AG09309 (cell line): Measurements from ENCODE around the gene SLC1A3.

ENCODE experiments used
- DNase-seq: peaks from one replicate; pipeline ENCODE4 v3.0.0-alpha.2; 2010; ENCODE audit warnings: low read depth
- H3K4me3 ChIP-seq: 2 replicates; pipeline ENCODE4 v1.5.1; 2011; ENCODE audit warnings: mild to moderate bottlenecking, low read depth, low read length, moderate library complexity; ENCODE audit not compliant: control insufficient read depth
- TF ChIP-seq, protein P1 (sequence below): IDR thresholded peaks from 2 replicates; pipeline ENCODE4 v1.5.1; 2011; ENCODE audit warnings: mild to moderate bottlenecking, low read depth, low read length, inconsistent platforms; ENCODE audit not compliant: insufficient read depth, control insufficient read depth; ENCODE audit errors: missing control alignments

SLC1A3 gene

DNA sequence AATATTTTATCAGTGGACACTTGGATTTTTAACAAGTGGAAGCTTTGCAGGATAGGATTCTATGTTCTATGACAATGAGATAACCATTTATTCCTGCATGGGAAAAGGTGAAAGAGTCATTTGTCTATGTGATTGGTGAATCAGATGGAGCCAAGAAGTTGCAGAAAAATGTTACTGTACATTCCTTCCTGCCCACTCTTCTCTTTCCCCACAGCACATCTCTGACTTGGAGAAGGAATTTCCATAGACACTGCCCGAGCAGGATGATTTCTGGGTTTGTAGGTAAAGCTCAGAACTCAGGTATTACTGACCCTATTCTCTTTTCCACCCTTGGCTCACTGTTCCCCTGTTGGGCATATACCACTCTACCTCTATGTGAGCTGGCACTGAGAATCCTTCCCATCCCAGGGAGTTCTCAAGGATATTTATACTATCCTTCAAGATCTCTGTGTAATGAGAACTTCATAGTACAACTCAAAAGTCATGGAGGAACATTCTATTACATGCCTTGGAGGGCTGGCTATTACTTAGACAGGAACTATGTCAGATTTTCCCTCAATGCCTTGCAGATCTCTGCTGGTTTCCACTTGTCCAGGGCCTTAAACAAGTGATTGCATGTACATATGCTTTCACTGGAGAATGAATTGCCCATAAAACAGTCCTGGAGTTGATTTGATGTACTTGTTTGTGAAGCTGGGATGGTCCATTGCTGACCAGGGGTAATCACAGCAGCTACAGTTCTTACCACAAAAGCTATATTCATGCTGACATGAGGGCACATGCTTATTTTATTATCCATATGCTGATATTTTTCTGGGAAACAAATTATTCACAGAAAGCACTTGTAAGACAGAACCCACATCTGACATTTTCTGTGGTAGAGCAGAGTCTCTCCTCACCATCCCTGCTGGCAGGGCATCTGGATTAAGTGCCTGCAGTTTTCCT lies 24.1 kb downstream of the SLC1A3 start:
- TF ChIP-seq, protein P1, sequence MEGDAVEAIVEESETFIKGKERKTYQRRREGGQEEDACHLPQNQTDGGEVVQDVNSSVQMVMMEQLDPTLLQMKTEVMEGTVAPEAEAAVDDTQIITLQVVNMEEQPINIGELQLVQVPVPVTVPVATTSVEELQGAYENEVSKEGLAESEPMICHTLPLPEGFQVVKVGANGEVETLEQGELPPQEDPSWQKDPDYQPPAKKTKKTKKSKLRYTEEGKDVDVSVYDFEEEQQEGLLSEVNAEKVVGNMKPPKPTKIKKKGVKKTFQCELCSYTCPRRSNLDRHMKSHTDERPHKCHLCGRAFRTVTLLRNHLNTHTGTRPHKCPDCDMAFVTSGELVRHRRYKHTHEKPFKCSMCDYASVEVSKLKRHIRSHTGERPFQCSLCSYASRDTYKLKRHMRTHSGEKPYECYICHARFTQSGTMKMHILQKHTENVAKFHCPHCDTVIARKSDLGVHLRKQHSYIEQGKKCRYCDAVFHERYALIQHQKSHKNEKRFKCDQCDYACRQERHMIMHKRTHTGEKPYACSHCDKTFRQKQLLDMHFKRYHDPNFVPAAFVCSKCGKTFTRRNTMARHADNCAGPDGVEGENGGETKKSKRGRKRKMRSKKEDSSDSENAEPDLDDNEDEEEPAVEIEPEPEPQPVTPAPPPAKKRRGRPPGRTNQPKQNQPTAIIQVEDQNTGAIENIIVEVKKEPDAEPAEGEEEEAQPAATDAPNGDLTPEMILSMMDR, result no peak
- DNase-seq, result no peak
- H3K4me3 ChIP-seq, result no peak overlapping the region

DNA sequence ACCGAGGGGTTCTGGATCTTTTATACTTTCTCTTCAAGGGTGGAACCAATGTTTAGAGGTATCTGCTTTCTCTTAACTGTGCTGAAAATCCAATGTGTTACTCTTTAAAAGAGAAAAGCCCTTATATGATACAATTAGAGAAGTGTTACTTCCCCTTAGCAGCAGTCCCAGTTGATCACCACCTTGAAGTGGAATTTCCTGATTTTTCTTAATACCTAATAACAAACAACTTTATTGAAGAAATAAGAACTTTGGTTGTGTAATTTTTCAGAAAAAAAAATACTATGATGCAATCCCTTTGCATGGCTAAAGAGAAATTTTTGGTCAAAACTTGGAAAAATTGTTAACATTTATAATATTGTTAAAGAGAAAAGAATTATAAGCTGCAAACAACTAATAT lies 24.7 kb downstream of the SLC1A3 start:
- TF ChIP-seq, protein P1, result no peak
- no peak for DNase-seq
- H3K4me3 ChIP-seq, result no peak overlapping the region

DNA sequence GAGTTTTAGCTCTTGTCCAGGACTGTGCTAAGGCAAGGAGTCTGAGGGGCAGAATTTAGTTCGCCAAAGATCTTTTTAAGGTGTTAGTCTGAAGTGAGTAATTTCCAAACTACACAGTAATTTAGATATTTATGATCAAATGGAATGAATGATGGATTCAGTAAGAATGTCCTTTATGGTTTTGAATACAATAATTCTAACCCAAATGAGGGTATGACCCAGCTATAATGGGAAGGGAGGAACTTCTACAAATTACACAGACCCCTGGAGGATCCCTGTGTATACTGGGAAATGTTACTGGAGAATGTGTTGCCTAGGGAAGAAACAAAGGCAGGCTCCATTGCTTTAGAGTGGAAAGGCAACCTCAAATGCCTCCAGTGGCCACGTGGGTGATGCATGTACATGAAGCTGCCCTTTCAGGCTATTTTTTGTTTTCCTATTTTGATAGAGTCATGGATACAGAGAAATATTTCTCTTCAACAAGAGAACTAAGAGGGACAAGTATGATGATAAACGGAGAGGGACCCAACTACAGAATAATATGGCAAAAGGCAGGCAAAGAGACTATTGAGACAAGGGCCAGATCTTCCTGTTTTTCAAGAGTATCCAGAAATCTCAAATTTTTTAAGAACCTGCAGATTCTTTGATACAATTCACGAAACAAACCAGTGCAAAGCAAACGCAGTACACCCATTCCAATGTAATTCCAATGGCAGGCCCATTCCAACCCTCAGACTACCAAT lies 25.4 kb downstream of the SLC1A3 start:
- no peak overlapping the region for H3K4me3 ChIP-seq
- no peak for DNase-seq
- TF ChIP-seq, protein P1, result no peak

DNA sequence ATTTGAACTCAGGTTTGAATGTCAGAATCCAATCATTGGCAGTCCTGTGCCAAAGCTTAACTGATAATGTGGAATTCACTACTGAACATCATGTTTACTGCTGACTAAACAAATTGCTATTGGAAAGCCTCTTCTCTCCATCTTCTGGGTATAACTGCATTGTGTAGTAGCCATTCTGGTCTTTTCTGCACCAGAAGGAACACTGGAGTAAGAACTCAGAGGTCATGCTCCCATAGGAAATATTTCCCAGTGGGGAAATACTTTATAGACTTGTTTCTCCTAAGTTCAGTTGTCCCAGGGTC lies 25.9 kb downstream of the SLC1A3 start:
- TF ChIP-seq, protein P1, result no peak
- no peak overlapping the region for H3K4me3 ChIP-seq
- DNase-seq, result no peak

DNA sequence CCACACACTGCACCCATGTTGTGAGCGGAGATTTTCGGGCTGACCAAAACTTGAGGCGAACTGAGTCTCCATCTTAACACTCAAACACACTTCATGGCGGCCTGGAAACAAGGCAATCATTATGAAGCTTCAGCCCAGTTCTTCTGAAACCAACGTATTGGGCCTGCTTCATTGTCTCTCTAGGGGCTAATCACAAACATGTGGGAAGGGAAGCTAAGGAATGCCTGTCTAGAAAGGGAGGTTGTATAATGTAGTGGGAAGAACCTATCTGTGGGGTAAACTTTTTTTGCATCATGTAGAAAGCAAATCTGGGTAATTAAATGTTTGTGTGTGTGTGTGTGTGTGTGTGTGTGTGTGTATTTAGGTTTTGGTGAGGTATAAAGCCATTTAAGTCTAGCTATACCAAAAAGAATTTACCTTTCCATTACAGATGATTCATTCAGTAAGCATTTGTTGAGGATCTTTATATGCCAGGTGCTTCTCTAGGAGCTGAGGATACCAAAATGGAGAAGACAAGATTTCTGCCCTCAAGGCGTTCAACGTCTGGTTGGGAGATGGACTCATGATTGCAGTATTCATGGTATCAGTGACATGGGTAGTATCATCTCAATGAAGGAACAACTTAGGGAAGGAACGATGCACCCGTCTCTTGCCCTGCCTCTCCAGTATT lies 29.4 kb downstream of the SLC1A3 start:
- DNase-seq, result no peak
- no peak overlapping the region for H3K4me3 ChIP-seq
- TF ChIP-seq, protein P1, result no peak

DNA sequence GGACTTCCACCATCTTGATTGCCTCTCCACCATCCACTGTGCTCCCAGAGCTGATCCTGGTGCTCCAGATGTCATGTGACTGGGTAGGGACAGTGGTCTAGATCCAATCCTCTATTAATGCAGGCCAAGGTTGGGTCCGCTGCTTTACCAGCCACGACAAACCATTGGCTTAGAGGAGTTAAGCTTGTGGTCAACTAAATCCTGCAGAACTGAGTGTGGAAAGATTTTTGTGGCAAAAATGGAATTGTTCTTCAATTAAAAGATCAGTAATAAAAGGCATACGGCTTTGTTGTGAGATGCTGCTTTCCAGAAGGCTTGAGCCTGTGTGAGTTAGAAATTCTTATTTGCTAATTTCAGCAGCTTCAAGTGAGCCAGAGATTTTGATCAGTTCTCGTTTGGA lies 30.7 kb downstream of the SLC1A3 start:
- TF ChIP-seq, protein P1, result no peak

More for the DNA sequence above, 30.7 kb downstream of the SLC1A3 start:
- no peak for DNase-seq
- no peak overlapping the region for H3K4me3 ChIP-seq
